Inflammatory macrophage (primary cell): ENCODE results near the gene VNN1.
A peak's percentile ranks its signal among the peaks of the same experiment; 100 is the strongest.
"Not testable (repeated sequence)": the region's sequence is repeated elsewhere in the genome, so short reads cannot be mapped to it uniquely, and the experiment has no call there.

ENCODE experiments used
- DNase-seq, 2 donors: peaks; one replicate each; pipeline ENCODE4 v3.0.0-alpha.2; 2020 to 2022

VNN1 gene

GRCh38 chr6:132669690-132670291 lies 44.1 kb downstream of the VNN1 start:
- DNase-seq, result peak; percentile 52 to 83

GRCh38 chr6:132666118-132666517 lies 47.7 kb downstream of the VNN1 start:
- no peak for DNase-seq

- no peak for DNase-seq
These were observed 49.4 kb downstream of the VNN1 start for GRCh38 chr6:132664309-132665034.

- no peak for DNase-seq
These were observed 50.2 kb downstream of the VNN1 start for GRCh38 chr6:132663661-132664060.

GRCh38 chr6:132661906-132662305 lies 51.9 kb downstream of the VNN1 start:
- no peak for DNase-seq

- no peak for DNase-seq
These were observed 54.8 kb downstream of the VNN1 start, which contains the start of gene TAAR1 for GRCh38 chr6:132659082-132659481. TSS of gene TAAR1 (minus strand) at chr6:132659182. CDS start at chr6:132646003, 13,179 bp downstream.

- DNase-seq, result peak; percentile 82 to 88
These were observed 62.8 kb downstream of the VNN1 start for GRCh38 chr6:132651062-132651461.

- no peak for DNase-seq
These were observed 63.4 kb downstream of the VNN1 start for GRCh38 chr6:132650429-132650828.

GRCh38 chr6:132648828-132649227 lies 65.0 kb downstream of the VNN1 start:
- DNase-seq, result no peak

- peak; percentile 6 to 19 for DNase-seq
These were observed 65.5 kb downstream of the VNN1 start for GRCh38 chr6:132648356-132648755.

- no peak for DNase-seq
These were observed 70.3 kb downstream of the VNN1 start for GRCh38 chr6:132643547-132643946.

- DNase-seq, result not testable (repeated sequence)
These were observed 76.7 kb downstream of the VNN1 start for GRCh38 chr6:132637135-132637534.

GRCh38 chr6:132635906-132636305 lies 77.9 kb downstream of the VNN1 start:
- DNase-seq, result not testable (repeated sequence)

GRCh38 chr6:132635288-132635687 lies 78.6 kb downstream of the VNN1 start:
- DNase-seq, result not testable (repeated sequence)

- peak in 1 of 2 donors; percentile 42 for DNase-seq
These were observed 79.1 kb downstream of the VNN1 start for GRCh38 chr6:132634796-132635195.

- DNase-seq, result no peak
These were observed 80.5 kb downstream of the VNN1 start for GRCh38 chr6:132633362-132633761.
